Endometrial microvascular endothelial cells (primary cell): ENCODE data around the gene MDM4. TPM values are rescaled to one million over a fixed set of nuclear protein-coding genes. Genes with fewer than 3 reads are reported as not detected.
"Not testable (repeated sequence)": the region's sequence is repeated elsewhere in the genome, so short reads cannot be mapped to it uniquely, and the experiment has no call there.

Experiments used
- in situ Hi-C: cut with HindIII; loops from 2 replicates; pipeline ENCODE4 v1.10.0; 2017; ENCODE audit warnings: low sequenced_read_pairs, low pct_unique_long_range_greater_than_20kb; ENCODE audit errors: inconsistent ontology term
- total RNA-seq: library from RNA; depleted of rRNA; stranded (reverse); fragments of >200 nt; gene quantifications from one replicate; pipeline ENCODE4 v1.2.3, GENCODE V29; 2015; ENCODE audit errors: inconsistent ontology term

MDM4 gene
- total RNA-seq, 1 donor from 2014 or later, result 13.8 TPM

DNA sequence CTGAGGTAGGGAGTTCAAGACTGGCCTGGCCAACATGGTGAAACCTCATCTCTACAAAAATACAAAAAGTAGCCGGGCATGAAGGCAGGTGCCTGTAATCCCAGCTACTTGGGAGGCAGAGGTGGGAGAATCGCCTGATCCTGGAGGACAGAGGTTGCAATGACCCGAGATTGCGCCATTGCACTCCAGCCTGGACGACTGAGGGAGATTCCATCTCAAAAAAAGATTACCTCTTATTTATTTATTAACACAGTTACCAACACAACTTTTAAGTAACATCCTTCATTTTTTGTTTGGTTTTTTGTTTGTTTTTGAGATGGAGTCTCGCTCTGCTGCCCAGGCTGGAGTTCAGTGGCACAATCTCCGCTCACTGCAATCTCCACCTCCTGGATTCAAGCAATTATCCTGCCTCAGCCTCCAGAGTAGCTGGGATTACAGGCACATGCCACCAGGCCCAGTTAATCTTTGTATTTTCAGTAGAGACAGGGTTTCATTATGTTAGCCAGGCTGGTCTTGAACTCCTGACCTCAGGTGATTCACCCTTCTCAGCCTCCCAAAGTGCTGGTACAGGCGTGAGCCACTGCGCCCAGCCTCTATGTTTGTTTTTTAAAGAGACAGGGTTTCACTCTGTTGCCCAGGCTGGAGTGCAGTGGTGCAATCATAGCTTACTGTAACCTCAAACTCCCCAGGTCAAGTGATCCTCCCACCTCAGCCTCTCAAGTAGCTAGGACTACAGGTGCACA lies 29.5 kb upstream of the MDM4 start:
- in situ Hi-C loops, result not testable (repeated sequence)

DNA sequence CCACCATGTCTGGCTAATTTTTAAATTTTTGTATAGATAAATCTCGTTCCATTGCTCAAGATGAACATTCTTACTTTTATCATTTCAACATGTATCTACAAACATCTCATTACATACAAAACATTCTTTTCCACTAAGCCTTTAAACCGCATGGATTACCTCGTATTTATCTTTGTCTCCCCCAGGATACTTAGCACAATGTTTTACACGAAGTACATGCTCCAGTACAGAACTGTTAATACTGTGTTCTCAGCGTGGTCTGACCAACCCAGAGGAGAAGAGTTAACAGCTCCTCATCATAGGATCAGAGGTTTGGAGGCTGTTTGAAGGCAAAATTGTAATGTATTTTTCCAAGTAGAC lies 29.0 kb upstream of the MDM4 start:
- in situ Hi-C loops, result no loop called here

DNA sequence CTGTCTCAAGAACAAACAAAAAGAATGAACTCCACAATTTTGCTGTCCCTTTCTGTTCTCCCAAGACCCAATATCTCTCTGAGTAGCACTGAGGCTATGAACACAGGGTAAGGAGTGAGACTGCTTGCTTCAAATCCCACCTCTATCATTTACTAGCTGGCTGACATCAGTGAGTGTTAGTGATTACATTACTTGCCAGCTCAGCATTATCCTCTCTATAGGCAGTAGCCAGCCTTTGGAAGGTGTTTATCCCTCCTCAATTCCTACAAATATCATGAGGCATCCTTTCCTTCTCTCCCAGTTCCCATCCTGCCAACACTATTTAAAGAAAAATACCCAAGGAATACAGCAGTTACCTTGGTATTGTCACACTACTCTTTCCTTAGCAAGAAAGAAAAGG lies 24.6 kb upstream of the MDM4 start:
- in situ Hi-C loops, result no loop called here

DNA sequence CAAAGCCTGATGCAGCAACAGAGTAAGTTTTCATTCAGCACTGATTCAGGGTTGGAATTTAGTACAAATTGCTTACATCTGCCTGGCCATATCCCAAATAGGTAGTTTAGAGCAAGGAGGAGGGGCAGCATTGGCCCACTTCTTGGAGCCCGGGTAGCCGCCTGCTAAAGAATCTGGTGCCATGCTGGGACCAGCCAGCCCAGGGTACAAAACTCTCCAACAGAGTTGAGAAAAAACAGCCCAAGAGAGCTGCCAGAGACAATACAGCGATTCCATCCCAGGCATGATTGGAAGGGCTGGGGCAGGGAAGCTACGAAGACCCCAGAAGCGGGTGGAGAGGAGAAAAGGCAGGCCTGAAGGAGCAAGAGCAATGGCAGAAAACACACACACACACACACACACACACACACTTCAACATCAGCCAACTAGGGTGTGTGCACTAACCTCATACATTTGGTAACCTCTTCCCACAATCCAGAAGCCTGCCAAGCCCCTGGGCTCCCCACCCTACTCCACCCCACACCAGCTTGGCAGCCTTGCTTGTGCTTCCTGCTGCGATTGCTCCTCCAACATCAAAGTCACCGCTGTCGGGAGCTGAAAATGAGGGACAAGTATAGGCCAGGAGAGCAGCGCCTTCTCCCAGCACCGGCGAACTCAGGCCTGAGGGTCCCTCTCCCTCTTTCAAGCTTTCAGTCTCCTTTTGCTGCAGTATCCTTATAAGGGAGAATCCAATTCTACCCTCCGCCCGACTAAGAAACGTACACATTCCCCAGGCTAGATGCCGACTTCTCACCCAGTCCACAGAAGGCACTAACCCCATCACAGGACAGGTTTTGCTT lies 22.8 kb upstream of the MDM4 start:
- in situ Hi-C loops, result no loop called here

DNA sequence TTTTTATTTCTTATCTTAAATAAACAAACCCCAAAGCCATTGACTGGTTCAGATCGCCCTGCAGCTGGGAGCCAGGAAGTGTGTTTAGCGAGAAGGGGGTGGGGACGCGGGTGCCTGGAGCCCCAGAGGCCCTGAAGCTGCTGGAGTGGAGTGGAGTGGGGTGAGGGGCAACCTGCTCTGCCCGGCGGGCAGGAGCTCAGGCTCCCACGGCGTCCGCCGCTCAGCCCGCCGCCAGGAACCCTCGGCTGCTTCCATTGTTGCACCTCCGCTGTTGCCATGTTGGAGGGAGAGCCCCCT lies 22.3 kb upstream of the MDM4 start:
- in situ Hi-C loops, result no loop called here

DNA sequence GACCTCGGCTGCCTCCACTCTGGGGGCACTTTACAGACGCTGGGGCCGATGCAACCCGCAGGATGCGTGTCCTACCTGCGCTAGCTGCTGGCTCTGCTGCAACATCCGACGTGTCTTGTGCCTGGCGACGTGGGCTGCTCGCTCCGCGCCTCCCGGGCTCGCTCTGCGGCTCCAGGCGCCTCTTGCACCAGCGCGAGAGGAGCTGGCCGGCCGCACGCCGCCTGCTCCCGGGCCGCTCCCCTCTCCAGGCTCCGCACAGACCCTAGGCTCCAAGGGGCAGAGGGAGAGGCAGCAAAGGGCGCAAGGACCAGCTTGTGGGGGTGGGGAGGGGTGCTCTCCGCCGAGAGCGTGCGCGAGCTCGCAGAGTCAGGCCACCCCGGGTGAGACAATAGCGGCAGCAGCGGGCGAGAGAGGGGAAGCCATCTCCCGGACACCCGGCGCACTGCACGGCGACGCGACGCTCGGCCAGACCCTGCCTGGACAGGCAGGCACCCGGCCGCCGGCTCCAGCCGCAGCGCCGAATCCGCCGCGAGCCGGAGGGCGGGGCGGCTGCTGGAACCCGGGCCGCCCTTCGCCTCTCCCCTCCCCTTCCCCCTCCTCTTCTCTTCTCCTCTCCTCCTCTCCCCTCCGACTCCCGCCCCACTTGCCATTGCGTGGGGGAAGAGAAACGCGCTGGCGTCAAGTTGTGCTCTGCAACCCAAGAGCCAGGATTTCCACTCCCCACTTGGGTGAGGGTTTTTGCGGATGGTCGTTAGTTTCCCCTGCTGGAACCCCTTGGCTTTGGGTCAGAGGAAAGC lies 21.7 kb upstream of the MDM4 start, which contains the start of gene PIK3C2B:
Gene PIK3C2B (minus strand): TSS at position 525 of the 797 bp plus-strand sequence. CDS start 25,003 bp downstream, outside the sequence.
- in situ Hi-C loops, result no loop called here

DNA sequence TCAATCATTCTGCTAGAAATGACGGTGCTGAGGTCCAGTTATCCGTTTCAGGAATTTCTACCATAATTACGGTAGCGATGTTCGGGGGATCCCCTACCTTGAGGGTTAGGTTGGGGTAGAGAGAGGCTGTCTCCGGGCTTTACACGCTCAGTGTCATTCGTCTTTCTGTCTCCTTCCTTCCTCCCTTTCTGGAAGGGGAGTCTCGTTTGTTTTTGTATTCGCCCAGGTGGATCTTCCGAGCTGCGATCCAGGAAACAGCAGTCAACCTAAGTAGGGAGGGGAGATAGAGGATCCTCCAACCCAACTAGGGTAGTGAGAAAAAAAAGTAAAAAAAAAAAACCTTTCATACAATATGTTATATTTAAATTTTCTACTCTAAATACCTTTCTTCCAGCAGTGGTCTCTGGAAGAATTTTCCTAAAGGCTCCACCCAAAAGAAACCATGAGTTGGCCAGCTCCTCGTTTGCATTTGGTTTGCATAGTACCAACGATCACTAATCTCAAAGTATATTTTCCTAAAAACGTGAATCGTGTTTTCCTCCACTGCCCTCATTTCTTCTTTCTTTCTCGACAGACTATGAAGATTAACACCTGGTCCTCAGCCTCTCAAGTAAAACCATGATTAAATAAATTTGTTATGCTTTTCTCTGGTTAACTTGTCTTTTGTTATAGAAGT lies 21.0 kb upstream of the MDM4 start:
- in situ Hi-C loops, result no loop called here

DNA sequence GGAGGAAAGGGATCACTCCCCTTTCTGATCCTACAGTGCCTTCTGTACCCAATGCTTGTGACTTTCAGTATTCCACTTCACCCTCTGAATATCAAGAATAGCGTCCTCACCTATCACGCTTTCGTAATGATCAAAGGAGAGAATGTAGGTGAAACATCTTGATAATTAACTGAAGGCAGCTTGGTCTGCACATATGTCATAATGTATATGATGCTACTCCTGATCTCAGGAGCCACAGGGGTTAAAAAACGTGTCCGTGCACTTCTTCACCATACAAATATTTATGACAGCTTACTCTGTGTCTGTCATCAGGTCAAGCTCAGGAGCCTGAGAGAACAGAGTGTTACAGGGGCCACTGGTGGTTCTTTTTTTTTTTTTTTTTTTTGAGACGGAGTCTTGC lies 20.4 kb upstream of the MDM4 start:
- in situ Hi-C loops, result no loop called here

DNA sequence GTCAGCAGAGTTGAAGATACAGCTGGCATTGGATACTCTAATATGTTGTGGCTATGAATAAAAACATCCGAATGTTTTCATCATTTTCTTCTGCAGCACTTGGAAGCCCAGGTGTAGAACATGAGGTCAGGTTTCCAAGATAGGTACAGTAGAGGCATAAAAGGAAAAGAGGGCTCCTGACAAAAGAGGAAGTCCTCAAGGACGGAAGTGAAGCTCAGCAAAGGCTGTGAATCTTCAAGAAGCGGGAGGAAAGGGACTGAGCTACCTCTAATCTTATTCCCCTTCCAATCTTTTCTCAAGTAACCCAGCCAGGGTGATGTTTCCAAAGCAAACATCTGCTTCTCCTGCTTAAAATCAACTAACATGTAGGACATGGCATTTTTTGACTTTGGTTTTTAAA lies 17.2 kb upstream of the MDM4 start:
- in situ Hi-C loops, result no loop called here

DNA sequence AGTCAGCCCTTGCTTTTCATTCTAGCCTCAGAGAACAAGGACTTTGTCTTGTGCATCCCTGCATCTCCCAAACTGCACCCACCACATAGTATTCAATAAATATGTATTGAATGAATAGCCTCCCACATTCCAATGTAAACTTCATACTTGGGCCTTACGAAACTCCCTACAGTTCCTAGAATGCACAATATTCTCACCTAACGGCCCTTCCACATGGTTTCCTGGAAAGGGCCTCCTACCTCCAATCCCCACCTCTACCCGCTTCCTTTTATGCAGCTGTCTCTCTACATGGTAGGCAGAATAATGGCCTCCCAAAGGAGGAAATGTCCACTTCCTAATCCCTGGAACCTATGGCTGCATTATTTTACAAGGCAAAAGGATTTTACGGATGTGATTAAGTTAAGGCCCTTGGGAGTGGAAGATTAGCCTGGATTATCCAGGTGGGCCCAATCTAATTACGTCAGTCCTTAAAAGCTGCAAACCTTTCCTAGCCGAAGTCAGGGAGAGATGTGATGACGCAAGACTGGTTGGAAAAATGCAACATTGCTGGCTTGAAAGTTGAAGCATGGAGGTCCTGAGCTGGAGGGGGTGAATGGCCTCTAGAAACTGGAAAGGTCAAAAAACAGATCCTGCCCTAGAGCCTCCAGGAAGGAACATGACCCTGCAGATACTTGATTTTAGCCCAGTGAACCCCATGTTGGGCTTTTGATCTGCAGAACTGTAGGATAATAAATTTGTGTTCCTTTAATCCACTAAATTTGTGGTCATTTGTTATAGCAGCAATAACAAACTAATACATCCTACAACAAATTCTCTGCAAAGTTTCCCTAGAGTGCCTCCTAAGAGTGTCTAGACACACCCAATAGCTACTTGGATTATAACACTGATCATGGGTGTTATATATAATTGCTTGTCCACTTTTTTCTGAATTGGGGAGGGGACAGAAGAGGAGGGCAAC lies 16.4 kb upstream of the MDM4 start:
- in situ Hi-C loops, result loop anchor here (5.0 kb wide), 1 partner anchor 52 kb away; no protein-coding TSS in a partner anchor

DNA sequence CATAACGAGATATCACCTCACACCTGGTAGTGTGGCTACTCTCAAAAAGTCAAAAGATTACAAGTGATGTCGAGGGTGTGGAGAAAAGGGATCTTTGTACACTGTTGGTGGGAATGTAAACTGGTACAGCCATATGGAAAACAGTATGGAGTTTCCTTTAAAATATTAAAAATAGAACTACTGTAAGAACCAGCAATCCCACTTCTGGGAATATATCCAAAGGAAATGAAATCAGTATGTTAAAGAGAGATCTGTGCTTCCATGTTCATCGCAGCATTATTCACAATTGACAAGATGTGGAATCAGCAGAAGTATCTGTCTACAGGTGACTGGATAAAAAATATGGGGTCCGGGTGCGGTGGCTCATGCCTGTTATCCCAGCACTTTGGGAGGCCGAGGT lies 14.0 kb upstream of the MDM4 start:
- in situ Hi-C loops, result loop anchor here (5.0 kb wide), 1 partner anchor 55 kb away; no protein-coding TSS in a partner anchor

DNA sequence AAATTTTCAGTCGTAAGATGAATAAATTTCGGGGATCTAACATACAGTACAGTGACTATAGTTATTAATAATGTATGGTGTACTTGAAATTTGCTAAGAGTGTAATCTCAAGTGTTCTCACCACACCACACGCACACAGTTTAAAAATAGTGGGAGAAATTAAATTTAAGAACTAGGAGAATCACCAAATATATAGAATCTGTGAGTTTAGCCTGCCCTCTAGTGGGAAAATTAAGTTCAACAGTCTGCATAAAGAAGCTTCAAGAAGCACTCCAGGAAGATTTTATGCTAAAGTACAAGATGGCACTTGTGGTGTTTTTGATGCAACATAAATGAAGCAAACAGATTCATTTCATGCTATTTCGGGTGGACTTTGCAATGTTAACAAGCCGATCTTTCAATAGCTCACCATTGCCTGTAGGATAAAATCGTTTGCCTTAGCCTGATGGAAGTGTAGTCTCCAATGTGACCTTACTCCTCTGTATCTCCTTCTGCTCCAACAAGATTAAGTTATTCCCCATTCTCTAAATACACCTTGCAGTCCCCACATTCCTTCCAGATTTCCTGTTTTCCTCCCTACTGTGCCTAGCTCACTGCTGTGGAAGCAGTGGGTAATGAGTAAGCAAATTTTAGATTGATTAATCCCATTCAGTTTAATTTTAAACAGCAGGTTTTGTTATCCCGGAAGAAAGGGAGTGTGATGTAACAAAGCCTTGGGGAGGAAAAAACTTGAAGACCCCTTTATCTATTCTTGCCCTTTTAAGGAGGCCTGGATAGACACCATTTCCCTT lies 12.9 kb upstream of the MDM4 start:
- in situ Hi-C loops, result loop anchor here (5.0 kb wide), 1 partner anchor 56 kb away; no protein-coding TSS in a partner anchor

DNA sequence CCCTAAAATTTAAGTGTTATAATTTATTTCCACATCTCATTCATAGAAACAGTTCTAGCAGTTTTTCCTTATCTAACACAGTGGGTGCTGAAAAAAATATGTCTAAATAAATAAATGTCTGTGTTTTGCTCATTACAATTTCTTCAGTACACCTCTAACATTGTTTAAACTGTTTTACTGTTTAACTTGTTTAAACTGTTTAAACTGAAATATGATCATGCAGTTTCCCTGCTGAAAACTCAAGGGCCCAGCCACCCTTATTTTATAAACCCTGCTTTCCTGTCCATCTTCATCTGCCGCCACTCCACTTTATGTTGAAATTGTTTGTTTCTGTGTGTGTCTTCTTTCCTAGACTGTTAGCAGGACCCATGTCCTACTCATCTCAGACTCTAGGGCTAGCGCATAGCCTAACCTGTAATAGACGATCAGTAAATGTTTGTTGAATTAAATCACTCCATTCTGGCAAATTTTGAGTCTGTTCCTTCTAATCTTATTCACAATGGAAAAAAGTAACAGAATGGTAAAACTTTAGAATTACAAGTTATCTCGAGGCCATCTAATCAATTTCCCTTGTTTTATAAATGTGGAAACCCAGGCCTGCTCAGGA lies 12.2 kb upstream of the MDM4 start:
- in situ Hi-C loops, result loop anchor here (5.0 kb wide), 1 partner anchor 57 kb away; no protein-coding TSS in a partner anchor

DNA sequence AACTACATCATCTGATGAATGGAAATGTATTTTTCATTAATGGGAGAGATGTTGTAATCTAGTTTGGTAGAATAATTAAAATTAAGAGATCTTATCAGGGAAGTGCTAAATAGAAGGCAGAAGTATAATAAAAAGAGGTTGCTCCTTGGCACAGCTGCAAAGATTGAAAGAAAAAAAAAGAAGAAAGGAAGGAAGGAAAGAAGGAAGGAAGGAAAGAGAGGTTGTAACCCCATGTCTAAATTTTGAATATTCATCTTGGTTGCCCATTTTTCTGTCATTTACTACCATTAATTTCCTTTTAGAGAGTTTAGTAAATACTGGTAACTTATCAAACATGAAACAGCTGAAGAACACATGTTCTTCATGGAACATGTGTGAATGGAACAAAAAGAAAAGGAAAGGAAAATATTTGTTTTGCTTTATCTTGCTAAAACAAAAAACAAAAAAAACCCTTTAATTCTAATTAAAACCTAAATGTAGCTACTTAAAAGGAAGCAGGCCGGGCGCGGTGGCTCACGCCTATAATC lies 10.5 kb upstream of the MDM4 start:
- in situ Hi-C loops, result no loop called here

DNA sequence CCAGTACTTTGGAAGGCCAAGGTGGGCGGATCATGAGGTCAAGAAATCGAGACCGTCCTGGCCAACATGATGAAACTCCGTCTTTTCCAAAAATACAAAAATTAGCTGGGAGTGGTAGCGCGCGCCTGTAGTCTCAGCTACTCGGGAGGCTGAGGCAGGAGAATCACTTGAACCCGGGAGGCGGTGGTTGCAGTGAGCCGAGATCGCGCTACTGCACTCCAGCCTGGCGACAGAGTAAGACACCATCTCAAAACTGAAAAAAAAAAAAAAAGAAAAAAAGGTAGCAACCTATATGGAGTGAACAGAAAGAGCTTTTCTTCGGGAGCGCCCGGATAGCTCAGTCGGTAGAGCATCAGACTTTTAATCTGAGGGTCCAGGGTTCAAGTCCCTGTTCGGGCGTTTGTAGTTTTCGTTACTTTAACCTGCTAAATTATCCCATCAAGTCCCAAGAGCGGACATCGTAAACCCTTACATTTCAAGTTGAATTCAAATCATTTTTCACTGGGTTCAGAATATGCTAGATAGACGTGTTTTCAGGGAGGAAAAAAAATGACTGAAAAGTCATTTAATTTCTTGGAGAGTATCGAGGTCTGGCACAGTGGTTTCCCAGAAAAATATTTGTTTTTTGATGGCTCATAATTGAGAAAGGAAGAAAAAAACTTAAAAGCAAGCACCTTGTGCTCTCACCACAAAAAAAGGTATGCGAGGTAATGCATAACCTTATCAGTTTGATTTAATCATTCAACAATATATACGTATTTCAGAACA lies 9.8 kb upstream of the MDM4 start:
- in situ Hi-C loops, result no loop called here

DNA sequence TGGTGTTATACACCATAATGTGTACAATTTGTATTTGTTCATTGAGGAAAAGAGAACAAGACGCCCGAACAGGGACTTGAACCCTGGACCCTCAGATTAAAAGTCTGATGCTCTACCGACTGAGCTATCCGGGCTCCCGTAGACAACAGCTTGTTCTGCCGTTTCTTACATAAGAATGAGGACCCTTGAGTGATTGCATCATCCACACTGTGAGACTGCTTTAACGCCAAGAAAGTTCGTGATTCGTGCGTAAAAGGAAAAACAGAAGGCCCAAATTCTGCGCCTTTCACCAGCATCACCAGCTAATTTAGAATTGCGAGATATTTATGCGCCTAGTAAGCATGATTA lies 9.3 kb upstream of the MDM4 start:
- in situ Hi-C loops, result no loop called here
